CD14-positive monocyte (primary cell): Measurements from ENCODE around the gene LRCH1. TPM values are rescaled to one million over a fixed set of nuclear protein-coding genes. Genes with fewer than 3 reads are reported as not detected.
A peak's percentile ranks its signal among the peaks of the same experiment; 100 is the strongest.

Source experiments
- DNase-seq, 3 donors: peaks; one replicate each; pipeline ENCODE4 v3.0.0-alpha.2; 2011 to 2022
- H2AFZ ChIP-seq: 2 replicates; pipeline ENCODE4 v1.6.0; 2012; ENCODE audit warnings: mild to moderate bottlenecking, low read depth, low read length, inconsistent platforms; ENCODE audit not compliant: insufficient read depth, poor library complexity, severe bottlenecking
- H3K27ac ChIP-seq, 2 donors: 1 replicate in 1 of 2; 2 replicates in 1 of 2; pipeline ENCODE4 v1.5.1; 2012 to 2013; ENCODE audit warnings: low read length in 2 of 2, control low read depth in 1 of 2, inconsistent platforms in 1 of 2, low read depth in 1 of 2, mild to moderate bottlenecking in 1 of 2
- H3K27me3 ChIP-seq, 2 donors: one replicate each; pipeline versions ENCODE4 v1.6.0 to v1.6.1; 2011 to 2013; ENCODE audit warnings: low read length in 2 of 2; ENCODE audit not compliant: control insufficient read depth in 2 of 2, insufficient read depth in 2 of 2
- H3K36me3 ChIP-seq, 2 donors: replicated peaks in 1 of 2; 1 replicate in 1 of 2; 2 replicates in 1 of 2; pipeline versions ENCODE4 v1.5.1 to v1.6.1; 2012 to 2013; ENCODE audit warnings: low read length in 2 of 2, control low read depth in 1 of 2, inconsistent platforms in 1 of 2, mild to moderate bottlenecking in 1 of 2; ENCODE audit not compliant: insufficient read depth in 2 of 2, control insufficient read depth in 1 of 2
- H3K4me1 ChIP-seq, 2 donors: 1 replicate in 1 of 2; 2 replicates in 1 of 2; pipeline versions ENCODE4 v1.5.1 to v1.6.1; 2012 to 2013; ENCODE audit warnings: low read length in 2 of 2, control low read depth in 1 of 2, inconsistent platforms in 1 of 2, mild to moderate bottlenecking in 1 of 2, moderate library complexity in 1 of 2; ENCODE audit not compliant: insufficient read depth in 2 of 2, control insufficient read depth in 1 of 2
- H3K4me2 ChIP-seq: replicated peaks from 2 replicates; pipeline ENCODE3; 2012; ENCODE audit warnings: low read length, moderate library complexity, mild to moderate bottlenecking; ENCODE audit not compliant: poor library complexity, severe bottlenecking; ENCODE audit errors: extremely low read depth
- H3K4me3 ChIP-seq, 3 experiments: fragments of 200-600 bp in 1 of 3; sonication (generic) in 1 of 3; replicated peaks in 1 of 3; 1 replicate in 2 of 3; 2 replicates in 1 of 3; pipeline ENCODE4 v1.5.1; 2011 to 2013; ENCODE audit warnings: low read length in 3 of 3, mild to moderate bottlenecking in 3 of 3, control low read depth in 2 of 3, low read depth in 2 of 3, inconsistent platforms in 1 of 3, moderate library complexity in 1 of 3
- H3K79me2 ChIP-seq: 2 replicates; pipeline ENCODE4 v1.6.0; 2012; ENCODE audit warnings: mild to moderate bottlenecking, control low read depth, inconsistent platforms, low read length, moderate library complexity; ENCODE audit not compliant: insufficient read depth
- H3K9ac ChIP-seq: 2 replicates; pipeline ENCODE4 v1.6.0; 2017; ENCODE audit warnings: low read length, mild to moderate bottlenecking; ENCODE audit not compliant: insufficient read depth, poor library complexity, severe bottlenecking
- H3K9me3 ChIP-seq, 2 donors: replicated peaks in 1 of 2; 1 replicate in 1 of 2; 2 replicates in 1 of 2; pipeline versions ENCODE4 v1.5.1 to v1.6.1; 2012 to 2013; ENCODE audit warnings: low read length in 2 of 2, control low read depth in 1 of 2; ENCODE audit not compliant: control insufficient read depth in 1 of 2, insufficient read depth in 1 of 2
- H4K20me1 ChIP-seq: 2 replicates; pipeline ENCODE4 v1.6.0; 2012; ENCODE audit warnings: mild to moderate bottlenecking, low read length, control low read depth, moderate library complexity; ENCODE audit not compliant: insufficient read depth
- H3K27ac Mint-ChIP-seq, 7 donors: one replicate each; pipeline ENCODE4 v1.8.0; 2020; ENCODE audit warnings: mild to moderate bottlenecking in 7 of 7, mixed read lengths in 7 of 7, moderate library complexity in 6 of 7, inconsistent platforms in 2 of 7
- H3K27me3 Mint-ChIP-seq, 3 donors: one replicate each; pipeline ENCODE4 v1.8.0; 2021 to 2022; ENCODE audit warnings: low read depth in 3 of 3, mild to moderate bottlenecking in 3 of 3, mixed read lengths in 3 of 3, moderate library complexity in 3 of 3, inconsistent platforms in 1 of 3
- H3K36me3 Mint-ChIP-seq, 2 donors: one replicate each; pipeline ENCODE4 v1.8.0; 2020; ENCODE audit warnings: mixed read lengths in 2 of 2, inconsistent platforms in 1 of 2, mild to moderate bottlenecking in 1 of 2
- H3K4me1 Mint-ChIP-seq: one replicate; pipeline ENCODE4 v1.8.0; 2020; ENCODE audit warnings: mild to moderate bottlenecking, mixed read lengths
- H3K4me3 Mint-ChIP-seq, 2 donors: one replicate each; pipeline ENCODE4 v1.8.0; 2020; ENCODE audit warnings: mild to moderate bottlenecking in 2 of 2, mixed read lengths in 2 of 2, moderate library complexity in 1 of 2
- H3K9me3 Mint-ChIP-seq, 7 donors: one replicate each; pipeline ENCODE4 v1.8.0; 2020 to 2022; ENCODE audit warnings: mixed read lengths in 7 of 7, mild to moderate bottlenecking in 6 of 7, moderate library complexity in 6 of 7, inconsistent platforms in 2 of 7
- WGBS: methylation state at CpG from one replicate; pipeline ENCODE4 v1.1.5; 2013; ENCODE audit warnings: missing lambda C conversion rate; ENCODE audit not compliant: insufficient coverage; 5-methylcytosine and 5-hydroxymethylcytosine counted together
- intact Hi-C, 2 donors: fragments of 100-400 bp; cut with micrococcal nuclease; formaldehyde crosslinking; loops; one replicate each; pipeline versions ENCODE4 v1.15.0 to v1.15.1; 2023
- polyA plus RNA-seq, 3 donors: library from polyadenylated mRNA; depleted of rRNA in 1 of 3; unstranded in 2 of 3; stranded (reverse) in 1 of 3; fragments of 300-500 nt in 2 of 3; fragments of >200 nt in 1 of 3; fragmentation: Illumina TruSeq in 2 of 3; gene quantifications; 1 replicate in 2 of 3; 2 replicates in 1 of 3; pipeline ENCODE4 v1.2.3, GENCODE V29; 2012 to 2021
- TF ChIP-seq, protein P1 (sequence below): fragments of 200-600 bp; IDR thresholded peaks from one replicate; pipeline ENCODE4 v1.8.0; 2022; ENCODE audit warnings: antibody characterized with exemption, mild to moderate bottlenecking

Gene LRCH1
- polyA plus RNA-seq, 3 donors, result 0.88 to 7.1 (median 2.1) TPM

DNA sequence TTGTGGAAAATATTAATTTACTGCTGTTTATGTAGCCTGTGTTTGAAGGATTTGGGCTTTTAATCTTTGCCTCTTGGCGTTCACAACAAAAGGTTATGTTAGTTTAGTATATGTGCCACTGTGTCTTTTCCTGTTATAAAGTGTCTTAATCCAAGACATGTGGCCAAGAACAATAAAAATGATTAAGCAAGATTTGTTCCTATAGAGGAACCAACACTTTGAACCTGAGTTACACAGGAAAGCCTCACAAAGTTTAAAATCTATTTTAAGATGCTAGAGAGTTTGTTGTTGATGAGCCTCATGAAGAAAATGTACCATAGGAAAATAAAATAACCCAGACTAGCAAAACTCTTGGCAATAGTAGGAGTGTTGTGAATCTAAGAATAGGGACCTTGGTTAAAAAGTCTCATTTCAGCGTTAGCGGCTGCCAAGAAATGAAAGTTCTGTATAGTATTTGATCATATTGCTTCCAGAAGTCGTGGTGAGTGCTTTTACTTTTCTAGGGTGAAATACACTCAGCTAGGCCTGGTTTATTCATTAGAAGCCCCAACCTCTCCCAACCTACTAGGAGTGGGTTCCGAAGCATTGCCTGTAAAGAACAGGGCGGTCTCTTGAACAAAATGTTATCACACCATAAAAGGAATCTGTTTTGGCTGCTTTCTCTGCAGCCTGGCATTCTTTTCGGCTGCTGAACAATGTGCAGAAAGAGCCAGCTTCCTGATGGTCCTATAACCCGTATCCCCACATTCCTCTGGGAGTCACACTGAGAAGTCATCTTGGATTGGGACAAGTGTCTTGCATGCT is 102.6 kb downstream of the LRCH1 start:
- TF ChIP-seq, protein P1, sequence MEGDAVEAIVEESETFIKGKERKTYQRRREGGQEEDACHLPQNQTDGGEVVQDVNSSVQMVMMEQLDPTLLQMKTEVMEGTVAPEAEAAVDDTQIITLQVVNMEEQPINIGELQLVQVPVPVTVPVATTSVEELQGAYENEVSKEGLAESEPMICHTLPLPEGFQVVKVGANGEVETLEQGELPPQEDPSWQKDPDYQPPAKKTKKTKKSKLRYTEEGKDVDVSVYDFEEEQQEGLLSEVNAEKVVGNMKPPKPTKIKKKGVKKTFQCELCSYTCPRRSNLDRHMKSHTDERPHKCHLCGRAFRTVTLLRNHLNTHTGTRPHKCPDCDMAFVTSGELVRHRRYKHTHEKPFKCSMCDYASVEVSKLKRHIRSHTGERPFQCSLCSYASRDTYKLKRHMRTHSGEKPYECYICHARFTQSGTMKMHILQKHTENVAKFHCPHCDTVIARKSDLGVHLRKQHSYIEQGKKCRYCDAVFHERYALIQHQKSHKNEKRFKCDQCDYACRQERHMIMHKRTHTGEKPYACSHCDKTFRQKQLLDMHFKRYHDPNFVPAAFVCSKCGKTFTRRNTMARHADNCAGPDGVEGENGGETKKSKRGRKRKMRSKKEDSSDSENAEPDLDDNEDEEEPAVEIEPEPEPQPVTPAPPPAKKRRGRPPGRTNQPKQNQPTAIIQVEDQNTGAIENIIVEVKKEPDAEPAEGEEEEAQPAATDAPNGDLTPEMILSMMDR, result no peak
- peaks cover 0 to 3% (median 0%) of the 10 kb centered on the region in 7 donors for H3K9me3 Mint-ChIP-seq
- peak overlapping the region; percentile 31 for H3K4me2 ChIP-seq
- peaks cover 26% of the 10 kb centered on the region for H3K4me1 Mint-ChIP-seq
- H3K27ac ChIP-seq, result peak overlapping the region in 1 of 2 donors; percentile 31
- peaks cover 14 to 17% of the 10 kb centered on the region in 2 donors for H3K4me1 ChIP-seq
- H3K4me3 Mint-ChIP-seq, result peak overlapping the region; percentile 35 to 49
- peak in 1 of 3 donors; percentile 18 for DNase-seq
- H4K20me1 ChIP-seq, result no peaks in the 10 kb centered on the region
- H3K27ac Mint-ChIP-seq, result peak overlapping the region in 4 of 7 donors; percentile 33 to 74 (median 55)
- peak overlapping the region; percentile 8 for H2AFZ ChIP-seq
- WGBS, result 0% methylated on average over 1 of the region's 8 CpGs
- H3K36me3 ChIP-seq, result no peaks in the 10 kb centered on the region
- H3K9ac ChIP-seq, result no peak overlapping the region
- no peak overlapping the region for H3K4me3 ChIP-seq
- no peaks in the 10 kb centered on the region for H3K9me3 ChIP-seq
- no peaks in the 10 kb centered on the region for H3K27me3 Mint-ChIP-seq
- peaks cover 8 to 14% of the 10 kb centered on the region in 2 donors for H3K36me3 Mint-ChIP-seq
- peaks cover 4% of the 10 kb centered on the region for H3K79me2 ChIP-seq
- H3K27me3 ChIP-seq, result no peaks in the 10 kb centered on the region
- intact Hi-C loops, result no loop called here

DNA sequence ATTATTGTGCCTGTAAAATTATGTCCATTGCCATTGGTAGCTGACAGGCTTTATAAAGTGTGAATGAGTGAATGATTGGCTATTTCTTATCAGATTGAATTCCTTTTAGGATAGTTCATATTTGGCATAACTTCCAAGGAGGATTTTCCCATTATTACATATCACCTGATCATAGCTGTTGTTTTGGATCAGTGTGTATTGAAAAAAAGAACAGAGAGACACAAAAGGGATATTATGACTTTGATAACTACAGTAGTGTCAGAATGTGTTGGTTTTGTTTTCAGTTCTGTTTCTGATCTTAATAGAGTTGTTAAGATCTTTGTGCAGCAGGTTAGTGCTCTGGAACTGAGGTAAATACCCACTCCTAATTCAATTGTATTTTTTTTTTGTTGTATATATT is 103.8 kb downstream of the LRCH1 start:
- H3K79me2 ChIP-seq, result no peaks in the 10 kb centered on the region
- no peak overlapping the region for H3K27ac Mint-ChIP-seq
- peaks cover 15 to 19% of the 10 kb centered on the region in 2 donors for H3K4me1 ChIP-seq
- H4K20me1 ChIP-seq, result no peaks in the 10 kb centered on the region
- no peaks in the 10 kb centered on the region for H3K27me3 Mint-ChIP-seq
- intact Hi-C loops, result no loop called here
- no peak overlapping the region for H3K4me2 ChIP-seq
- peaks cover 0 to 2% (median 0%) of the 10 kb centered on the region in 7 donors for H3K9me3 Mint-ChIP-seq
- peaks cover 28% of the 10 kb centered on the region for H3K4me1 Mint-ChIP-seq
- H2AFZ ChIP-seq, result no peak overlapping the region
- DNase-seq, result no peak
- no peaks in the 10 kb centered on the region for H3K36me3 ChIP-seq
- H3K36me3 Mint-ChIP-seq, result peaks cover 8 to 12% of the 10 kb centered on the region in 2 donors
- no peak overlapping the region for H3K4me3 Mint-ChIP-seq
- TF ChIP-seq, protein P1, result no peak
- H3K9ac ChIP-seq, result no peak overlapping the region
- no peaks in the 10 kb centered on the region for H3K9me3 ChIP-seq
- H3K27me3 ChIP-seq, result no peaks in the 10 kb centered on the region
- H3K4me3 ChIP-seq, result no peak overlapping the region
- no peak overlapping the region for H3K27ac ChIP-seq
